T-cell (primary cell): ENCODE measurements around the gene COL15A1. TPM values are rescaled to one million over a fixed set of nuclear protein-coding genes. Genes with fewer than 3 reads are reported as not detected.

Source experiments
- ATAC-seq, 4 experiments: fragments of 200-7000 bp in 3 of 4; fragments of 150-1000 bp in 1 of 4; cut with Tn5 transposase; replicated peaks in 1 of 4; 1 replicate in 3 of 4; 2 replicates in 1 of 4; pipeline ENCODE4 v1.10.0; 2021; ENCODE audit warnings: moderate library complexity in 3 of 4, mild to moderate bottlenecking in 2 of 4, moderate number of reproducible peaks in 1 of 4
- CTCF ChIA-PET, 2 donors: fragments of 300-600 bp; sonication (Branson Sonifier 250); formaldehyde crosslinking; loops; one replicate each; lab custom pipeline; 2022; ENCODE audit warnings: antibody characterized with exemption in 2 of 2; lab: Charles Lee
- POLR2A ChIA-PET, 2 donors: fragments of 300-600 bp; sonication (Branson Sonifier 250); formaldehyde crosslinking; loops; one replicate each; lab custom pipeline; 2022; ENCODE audit warnings: antibody characterized with exemption in 2 of 2; lab: Charles Lee
- DNase-seq, 35 experiments: peaks; one replicate each; pipeline versions ENCODE4 v3.0.0 to v3.0.0-alpha.2; 2013 to 2023
- H3K27ac ChIP-seq: one replicate; pipeline ENCODE4 v1.5.1; 2013; ENCODE audit warnings: low read length
- H3K27me3 ChIP-seq, 2 experiments: replicated peaks in 1 of 2; 1 replicate in 1 of 2; 2 replicates in 1 of 2; pipeline versions ENCODE4 v1.6.1 to v1.7.0; 2013; ENCODE audit warnings: low read length in 1 of 2, mixed read lengths in 1 of 2; ENCODE audit not compliant: control insufficient read depth in 2 of 2, insufficient read depth in 2 of 2; ENCODE audit errors: extremely low read depth in 1 of 2
- H3K36me3 ChIP-seq, 2 donors: 1 replicate in 1 of 2; 2 replicates in 1 of 2; pipeline versions ENCODE4 v1.6.1 to v1.7.0; 2013; ENCODE audit warnings: low read length in 1 of 2; ENCODE audit not compliant: control insufficient read depth in 2 of 2, insufficient read depth in 1 of 2; ENCODE audit errors: extremely low read depth in 1 of 2
- H3K4me1 ChIP-seq, 2 experiments: 1 replicate in 1 of 2; 2 replicates in 1 of 2; pipeline versions ENCODE4 v1.6.1 to v1.7.0; 2013; ENCODE audit warnings: low read length in 2 of 2, mixed read lengths in 1 of 2; ENCODE audit not compliant: insufficient read depth in 2 of 2, control insufficient read depth in 1 of 2; ENCODE audit errors: extremely low read depth in 1 of 2
- H3K4me3 ChIP-seq, 2 donors: 1 replicate in 1 of 2; 2 replicates in 1 of 2; pipeline versions ENCODE4 v1.5.1 to v1.7.0; 2013; ENCODE audit warnings: mild to moderate bottlenecking in 2 of 2, low read length in 1 of 2, moderate library complexity in 1 of 2; ENCODE audit not compliant: control insufficient read depth in 1 of 2; ENCODE audit errors: extremely low read depth in 1 of 2
- H3K9me3 ChIP-seq: 2 replicates; pipeline ENCODE4 v1.7.0; 2013
- H3K27ac Mint-ChIP-seq, 2 donors: one replicate each; pipeline ENCODE4 v1.8.0; 2020 to 2021; ENCODE audit warnings: mild to moderate bottlenecking in 2 of 2, mixed read lengths in 2 of 2
- H3K27me3 Mint-ChIP-seq, 2 donors: one replicate each; pipeline ENCODE4 v1.8.0; 2021 to 2022; ENCODE audit warnings: mixed read lengths in 2 of 2
- H3K36me3 Mint-ChIP-seq: one replicate; pipeline ENCODE4 v1.8.0; 2021; ENCODE audit warnings: mixed read lengths
- H3K4me1 Mint-ChIP-seq, 3 donors: one replicate each; pipeline ENCODE4 v1.8.0; 2020 to 2022; ENCODE audit warnings: mixed read lengths in 3 of 3, mild to moderate bottlenecking in 1 of 3
- H3K4me3 Mint-ChIP-seq, 3 donors: one replicate each; pipeline ENCODE4 v1.8.0; 2020 to 2022; ENCODE audit warnings: mild to moderate bottlenecking in 3 of 3, mixed read lengths in 3 of 3, moderate library complexity in 3 of 3
- H3K9me3 Mint-ChIP-seq, 3 donors: one replicate each; pipeline ENCODE4 v1.8.0; 2020 to 2022; ENCODE audit warnings: mixed read lengths in 3 of 3
- WGBS: methylation state at CpG from one replicate; pipeline ENCODE4 v1.1.5; 2013; ENCODE audit warnings: missing lambda C conversion rate; ENCODE audit not compliant: insufficient coverage; 5-methylcytosine and 5-hydroxymethylcytosine counted together
- total RNA-seq, 35 experiments: library from RNA in 6 of 35; stranded (reverse) in 6 of 35; fragments of 120-200 nt in 1 of 35; gene quantifications; one replicate each; pipeline versions ENCODE4 v1.2.1 to v1.2.4 and lab custom pipeline; 2013 to 2026

COL15A1 gene
- total RNA-seq, 5 donors from 2014 or later (not counting 1 experiment from before 2014, with no cell fraction given) = 0.15 to 0.20 (median 0.19) TPM; not detected in 2

DNA sequence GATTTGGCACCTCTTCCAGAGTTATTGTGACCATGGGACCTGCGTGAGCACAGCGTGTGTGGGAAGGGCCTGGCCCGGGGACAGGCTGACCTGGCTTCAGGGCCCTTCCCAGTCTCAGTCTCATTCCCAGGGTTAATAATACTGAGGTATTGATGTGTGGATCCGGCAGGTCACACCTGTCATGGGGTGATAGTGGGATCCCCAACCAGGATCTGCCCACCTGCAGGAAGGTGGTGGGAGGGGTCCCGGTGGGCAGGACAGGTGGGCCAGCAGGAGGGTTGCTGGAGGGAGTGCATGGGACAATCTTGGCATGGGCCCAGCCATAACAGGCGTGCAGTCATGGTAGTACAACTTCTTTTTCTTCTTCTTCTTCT lies 55.4 kb downstream of the COL15A1 start:
- ATAC-seq = no peak
- Mint-ChIP-seq H3K9me3 (no peaks in the 10 kb centered on the region), H3K4me3 (no peak overlapping the region), H3K36me3 (no peaks in the 10 kb centered on the region), H3K4me1 (peaks cover 16 to 22% (median 21%) of the 10 kb centered on the region in 3 donors), H3K27ac (no peak overlapping the region), H3K27me3 (peaks cover 0 to 7% of the 10 kb centered on the region in 2 donors)
- DNase-seq = no peak
- Histone ChIP-seq H3K4me1 (peaks cover 10 to 18% of the 10 kb centered on the region in 2 experiments), H3K36me3 (no peaks in the 10 kb centered on the region), H3K27ac (no peak overlapping the region), H3K27me3 (peaks cover 0 to 22% of the 10 kb centered on the region in 2 experiments), H3K9me3 (no peaks in the 10 kb centered on the region), H3K4me3 (no peak overlapping the region)
- ChIA-PET CTCF (interaction anchor here (0.6 to 10.5 kb wide), 13 partner anchors 13 to 205 kb away, joined by 3 to 108 read pairs (median 4); no protein-coding TSS in a partner anchor), POLR2A (no interaction called here)
- 49% methylated on average over 3 of the region's 6 CpGs for WGBS

DNA sequence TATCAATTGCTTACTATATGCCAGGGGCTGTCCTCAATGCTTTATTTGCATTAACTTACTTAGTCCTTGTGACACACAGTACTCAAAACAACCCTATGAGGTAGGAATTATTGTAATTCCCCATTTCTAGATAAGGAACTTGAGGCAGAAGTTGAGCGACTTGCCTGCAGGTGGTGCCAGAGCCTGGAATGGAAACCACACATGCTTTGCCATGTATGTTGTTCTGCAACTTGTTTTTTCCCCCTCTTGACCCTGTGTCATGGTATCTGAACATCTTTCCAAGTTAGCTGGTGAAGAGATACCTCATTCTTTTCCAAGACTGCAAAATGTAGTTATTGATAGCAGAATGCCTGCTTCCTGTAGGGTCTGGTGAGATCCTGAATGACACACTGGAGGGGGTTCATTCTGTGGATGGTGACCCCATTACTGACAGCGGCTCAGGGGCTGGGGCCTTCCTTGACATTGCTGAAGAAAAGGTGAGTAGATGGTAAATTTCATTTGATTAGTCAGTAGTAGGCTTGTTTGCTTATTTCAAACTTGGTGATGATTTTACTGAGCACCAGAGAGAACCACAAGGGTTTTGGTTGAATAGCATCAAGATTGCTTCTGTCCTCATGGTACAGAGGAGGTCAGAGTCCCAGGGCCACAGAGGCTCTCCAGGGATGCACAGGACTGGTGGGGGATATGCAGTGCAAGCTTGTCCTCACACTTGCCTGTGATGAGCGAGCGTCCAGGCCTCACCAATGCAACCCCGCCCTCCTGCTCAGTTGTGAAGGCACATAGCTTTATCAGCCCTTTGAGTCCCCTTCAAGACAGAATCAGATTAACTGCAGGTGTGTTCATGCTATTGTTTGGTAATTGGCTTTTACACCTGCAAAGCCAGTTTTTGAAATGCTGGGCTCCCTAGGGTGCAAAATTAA lies 57.0 kb downstream of the COL15A1 start:
- Mint-ChIP-seq H3K27me3 (peaks cover 0 to 5% of the 10 kb centered on the region in 2 donors), H3K4me3 (no peak overlapping the region), H3K4me1 (peaks cover 16 to 22% (median 21%) of the 10 kb centered on the region in 3 donors), H3K36me3 (no peaks in the 10 kb centered on the region), H3K9me3 (no peaks in the 10 kb centered on the region), H3K27ac (peak overlapping the region in 1 of 2 donors; percentile 8)
- ChIA-PET POLR2A (no interaction called here), CTCF (interaction anchor here (0.6 to 10.5 kb wide), 13 partner anchors 9 to 216 kb away, joined by 3 to 108 read pairs (median 4); no protein-coding TSS in a partner anchor)
- Histone ChIP-seq H3K4me3 (no peak overlapping the region), H3K4me1 (peaks cover 10 to 18% of the 10 kb centered on the region in 2 experiments), H3K9me3 (no peaks in the 10 kb centered on the region), H3K27me3 (peaks cover 0 to 10% of the 10 kb centered on the region in 2 experiments), H3K36me3 (no peaks in the 10 kb centered on the region), H3K27ac (no peak overlapping the region)
- DNase-seq (peak; percentile 22 to 81 (median 61)), ATAC-seq (peak; percentile 68 to 82 (median 70))
- 92% methylated on average over 4 of the region's 5 CpGs for WGBS

DNA sequence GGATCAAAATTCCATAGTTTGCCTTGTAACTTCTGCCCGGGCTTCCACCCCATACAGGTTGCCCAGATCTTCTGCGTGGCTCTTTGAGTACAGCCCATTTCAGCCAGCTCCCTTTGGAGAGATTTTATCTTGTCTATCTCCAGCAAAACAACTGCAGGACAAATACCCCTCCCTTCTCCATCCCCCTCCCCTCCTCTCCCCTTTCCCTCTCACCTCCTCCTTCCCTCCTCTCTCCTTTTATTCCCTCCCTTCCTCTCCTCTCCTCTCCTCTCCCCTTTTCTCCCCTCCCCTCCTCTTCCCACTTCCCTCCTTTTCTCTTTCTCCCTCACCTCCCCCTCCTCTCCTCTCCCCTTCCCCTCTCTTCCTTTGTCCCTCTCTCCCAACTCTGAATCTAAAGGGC lies 58.2 kb downstream of the COL15A1 start:
- Histone ChIP-seq H3K36me3 (no peaks in the 10 kb centered on the region), H3K27me3 (peaks cover 0 to 10% of the 10 kb centered on the region in 2 experiments), H3K9me3 (no peaks in the 10 kb centered on the region), H3K4me1 (peaks cover 10 to 18% of the 10 kb centered on the region in 2 experiments), H3K27ac (no peak overlapping the region), H3K4me3 (no peak overlapping the region)
- H3K4me3 Mint-ChIP-seq = no peak overlapping the region
- ChIA-PET CTCF (interaction anchor here (1.1 to 10.5 kb wide), 9 partner anchors 9 to 215 kb away, joined by 3 to 108 read pairs (median 6); no protein-coding TSS in a partner anchor), POLR2A (no interaction called here)
- no peaks in the 10 kb centered on the region for H3K9me3 Mint-ChIP-seq
- no peaks in the 10 kb centered on the region for H3K36me3 Mint-ChIP-seq
- H3K27ac Mint-ChIP-seq = no peak overlapping the region
- WGBS = 100% methylated on average over 2 of the region's 2 CpGs
- DNase-seq (no peak), ATAC-seq (no peak)
- H3K27me3 Mint-ChIP-seq = peaks cover 0 to 3% of the 10 kb centered on the region in 2 donors
- peaks cover 16 to 22% (median 21%) of the 10 kb centered on the region in 3 donors for H3K4me1 Mint-ChIP-seq

DNA sequence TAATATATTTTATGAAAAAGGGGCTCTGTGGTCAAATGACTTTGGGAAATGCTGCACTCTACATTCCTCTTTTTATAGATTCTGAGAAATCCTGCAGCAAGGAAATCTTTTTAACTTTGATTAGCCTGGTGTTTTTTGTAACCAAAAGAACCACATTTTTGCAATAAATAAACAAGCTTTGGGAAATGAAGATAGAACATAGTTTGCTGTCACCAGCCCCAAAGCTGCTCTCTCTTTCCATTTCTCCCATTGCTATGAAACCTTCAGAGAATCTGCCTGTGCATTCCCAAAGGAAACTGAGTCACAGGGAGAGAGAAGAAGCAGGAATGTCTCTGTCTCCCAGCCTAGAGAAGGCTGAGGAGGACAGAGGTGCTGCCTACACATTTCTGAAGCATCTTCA lies 59.0 kb downstream of the COL15A1 start:
- no peaks in the 10 kb centered on the region for H3K36me3 ChIP-seq
- ATAC-seq = no peak
- H3K9me3 ChIP-seq = no peaks in the 10 kb centered on the region
- no peak overlapping the region for H3K27ac Mint-ChIP-seq
- H3K27me3 ChIP-seq = peaks cover 0 to 10% of the 10 kb centered on the region in 2 experiments
- no peak for DNase-seq
- peaks cover 10 to 18% of the 10 kb centered on the region in 2 experiments for H3K4me1 ChIP-seq
- H3K4me1 Mint-ChIP-seq = peaks cover 16 to 22% (median 21%) of the 10 kb centered on the region in 3 donors
- no peaks in the 10 kb centered on the region for H3K36me3 Mint-ChIP-seq
- CTCF ChIA-PET = interaction anchor here (1.1 to 10.5 kb wide), 5 partner anchors 8 to 138 kb away, joined by 4 to 108 read pairs (median 8); no protein-coding TSS in a partner anchor
- POLR2A ChIA-PET = interaction anchor here in 1 of 2 donors (0.5 kb wide), 1 partner anchor 131 kb away, joined by 4 read pairs; no protein-coding TSS in a partner anchor
- H3K4me3 Mint-ChIP-seq = no peak overlapping the region
- H3K27me3 Mint-ChIP-seq = peaks cover 0 to 2% of the 10 kb centered on the region in 2 donors
- H3K9me3 Mint-ChIP-seq = no peaks in the 10 kb centered on the region
- H3K4me3 ChIP-seq = no peak overlapping the region
- H3K27ac ChIP-seq = no peak overlapping the region

- POLR2A ChIA-PET = interaction anchor here in 1 of 2 donors (0.5 kb wide), 1 partner anchor 130 kb away, joined by 4 read pairs; no protein-coding TSS in a partner anchor
Observed at GRCh38 chr9:99003308-99003707, 59.6 kb downstream of the COL15A1 start.

DNA sequence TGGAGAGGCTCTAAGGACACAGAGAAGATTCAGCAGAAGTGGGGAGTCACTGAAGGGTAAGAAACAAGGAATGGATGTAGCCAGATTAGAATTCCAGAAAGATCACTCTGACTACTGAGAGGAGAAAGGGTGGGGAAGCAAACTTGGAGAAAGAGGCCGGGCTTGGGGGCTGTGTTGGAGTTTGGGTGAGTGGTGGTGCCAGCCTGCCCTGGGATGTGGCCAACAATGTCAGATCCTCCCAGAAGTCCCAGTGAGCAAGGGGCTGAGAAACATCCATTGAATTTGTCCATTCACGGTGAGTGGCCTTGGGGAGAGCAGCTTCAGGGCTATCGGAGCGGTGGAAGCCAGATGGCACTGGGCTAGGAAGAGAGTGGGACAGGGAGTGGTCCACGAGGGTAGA lies 60.4 kb downstream of the COL15A1 start:
- H3K27ac ChIP-seq = no peak overlapping the region
- Mint-ChIP-seq H3K4me3 (no peak overlapping the region), H3K4me1 (peaks cover 16 to 22% (median 21%) of the 10 kb centered on the region in 3 donors), H3K27ac (no peak overlapping the region), H3K27me3 (no peaks in the 10 kb centered on the region), H3K9me3 (no peaks in the 10 kb centered on the region), H3K36me3 (no peaks in the 10 kb centered on the region)
- H3K9me3 ChIP-seq = no peaks in the 10 kb centered on the region
- 90% methylated on average over 5 of the region's 5 CpGs for WGBS
- no peaks in the 10 kb centered on the region for H3K36me3 ChIP-seq
- no peak overlapping the region for H3K4me3 ChIP-seq
- H3K27me3 ChIP-seq = peaks cover 0 to 1% of the 10 kb centered on the region in 2 experiments
- H3K4me1 ChIP-seq = peaks cover 10 to 13% of the 10 kb centered on the region in 2 experiments
- ATAC-seq (no peak), DNase-seq (no peak)
- POLR2A ChIA-PET = no interaction called here
- CTCF ChIA-PET = interaction anchor here in 1 of 2 donors (2.6 kb wide), 1 partner anchor 137 kb away, joined by 12 read pairs; no protein-coding TSS in a partner anchor

More at GRCh38 chr9:99003308-99003707, 59.6 kb downstream of the COL15A1 start:
- ATAC-seq (no peak), DNase-seq (no peak)
- peaks cover 10 to 18% of the 10 kb centered on the region in 2 experiments for H3K4me1 ChIP-seq
- H3K36me3 ChIP-seq = no peaks in the 10 kb centered on the region
- H3K9me3 ChIP-seq = no peaks in the 10 kb centered on the region
- H3K27ac ChIP-seq = no peak overlapping the region
- H3K27me3 ChIP-seq = peaks cover 0 to 9% of the 10 kb centered on the region in 2 experiments
- Mint-ChIP-seq H3K9me3 (no peaks in the 10 kb centered on the region), H3K27me3 (no peaks in the 10 kb centered on the region), H3K36me3 (no peaks in the 10 kb centered on the region), H3K4me3 (no peak overlapping the region), H3K4me1 (peaks cover 16 to 22% (median 21%) of the 10 kb centered on the region in 3 donors), H3K27ac (no peak overlapping the region)
- H3K4me3 ChIP-seq = no peak overlapping the region
- CTCF ChIA-PET = interaction anchor here (1.1 to 10.5 kb wide), 4 partner anchors 8 to 137 kb away, joined by 4 to 108 read pairs (median 57); no protein-coding TSS in a partner anchor
- 96% methylated on average over 4 of the region's 5 CpGs for WGBS
